Liver (tissue), 3 donors: ENCODE measurements around the gene NPIPB8.

Experiments
- CTCF ChIP-seq: fragments of 150-350 bp; IDR thresholded peaks from 2 replicates; pipeline ENCODE4 v1.5.1; 2017; ENCODE audit warnings: improper control_type of control experiment, low read depth, low read length; ENCODE audit not compliant: missing input control
- EGR1 ChIP-seq, 2 donors: IDR thresholded peaks; 2 replicates each; pipeline ENCODE4 v1.6.1; 2016 to 2018; ENCODE audit warnings: antibody characterized with exemption in 2 of 2, low read depth in 2 of 2
- GABPA ChIP-seq, 2 donors: IDR thresholded peaks in 1 of 2; conservative IDR thresholded peaks in 1 of 2; 2 replicates each; pipeline ENCODE4 v1.6.1; 2016; ENCODE audit warnings: antibody characterized with exemption in 2 of 2, mild to moderate bottlenecking in 1 of 2, moderate library complexity in 1 of 2
- HNF4A ChIP-seq, 2 donors: conservative IDR thresholded peaks; 2 replicates each; pipeline ENCODE4 v1.6.1; 2016; ENCODE audit warnings: antibody characterized with exemption in 2 of 2, mild to moderate bottlenecking in 2 of 2
- NR2F2 ChIP-seq: IDR thresholded peaks from 2 replicates; pipeline ENCODE4 v1.6.1; 2016; ENCODE audit warnings: antibody characterized with exemption
- RAD21 ChIP-seq, 2 donors: IDR thresholded peaks; 2 replicates each; pipeline ENCODE4 v1.6.1; 2016; ENCODE audit warnings: antibody characterized with exemption in 2 of 2, mild to moderate bottlenecking in 2 of 2
- REST ChIP-seq: IDR thresholded peaks from 2 replicates; pipeline ENCODE4 v1.6.1; 2016; ENCODE audit warnings: antibody characterized with exemption, mild to moderate bottlenecking
- TAF1 ChIP-seq: conservative IDR thresholded peaks from 2 replicates; pipeline ENCODE4 v1.6.1; 2016; ENCODE audit warnings: antibody characterized with exemption, mild to moderate bottlenecking
- TF ChIP-seq, protein P1 (sequence below): IDR thresholded peaks from 2 replicates; pipeline ENCODE4 v1.6.1; 2016; ENCODE audit warnings: antibody characterized with exemption
- TF ChIP-seq, protein P2 (sequence below): IDR thresholded peaks from 2 replicates; pipeline ENCODE4 v1.6.1; 2016; ENCODE audit warnings: antibody characterized with exemption
- TF ChIP-seq, protein P3 (sequence below): IDR thresholded peaks from 2 replicates; pipeline ENCODE4 v1.6.1; 2016; ENCODE audit warnings: antibody characterized with exemption
- donor health status: healthy.
- donor health status: healthy.

- TF ChIP-seq, protein P1, sequence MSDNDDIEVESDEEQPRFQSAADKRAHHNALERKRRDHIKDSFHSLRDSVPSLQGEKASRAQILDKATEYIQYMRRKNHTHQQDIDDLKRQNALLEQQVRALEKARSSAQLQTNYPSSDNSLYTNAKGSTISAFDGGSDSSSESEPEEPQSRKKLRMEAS, result no peak
- TF ChIP-seq, protein P2, sequence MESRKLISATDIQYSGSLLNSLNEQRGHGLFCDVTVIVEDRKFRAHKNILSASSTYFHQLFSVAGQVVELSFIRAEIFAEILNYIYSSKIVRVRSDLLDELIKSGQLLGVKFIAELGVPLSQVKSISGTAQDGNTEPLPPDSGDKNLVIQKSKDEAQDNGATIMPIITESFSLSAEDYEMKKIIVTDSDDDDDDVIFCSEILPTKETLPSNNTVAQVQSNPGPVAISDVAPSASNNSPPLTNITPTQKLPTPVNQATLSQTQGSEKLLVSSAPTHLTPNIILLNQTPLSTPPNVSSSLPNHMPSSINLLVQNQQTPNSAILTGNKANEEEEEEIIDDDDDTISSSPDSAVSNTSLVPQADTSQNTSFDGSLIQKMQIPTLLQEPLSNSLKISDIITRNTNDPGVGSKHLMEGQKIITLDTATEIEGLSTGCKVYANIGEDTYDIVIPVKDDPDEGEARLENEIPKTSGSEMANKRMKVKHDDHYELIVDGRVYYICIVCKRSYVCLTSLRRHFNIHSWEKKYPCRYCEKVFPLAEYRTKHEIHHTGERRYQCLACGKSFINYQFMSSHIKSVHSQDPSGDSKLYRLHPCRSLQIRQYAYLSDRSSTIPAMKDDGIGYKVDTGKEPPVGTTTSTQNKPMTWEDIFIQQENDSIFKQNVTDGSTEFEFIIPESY, result no peak
- TF ChIP-seq EGR1 (IDR thresholded peaks at IDR 0.05; ENCODE audit: low read depth in 2 of 2), result no peak
- no peak for TF ChIP-seq REST
- no peak for TF ChIP-seq HNF4A (conservative IDR thresholded peaks at IDR 0.05)
- TF ChIP-seq CTCF, result no peak
- TF ChIP-seq, protein P3, sequence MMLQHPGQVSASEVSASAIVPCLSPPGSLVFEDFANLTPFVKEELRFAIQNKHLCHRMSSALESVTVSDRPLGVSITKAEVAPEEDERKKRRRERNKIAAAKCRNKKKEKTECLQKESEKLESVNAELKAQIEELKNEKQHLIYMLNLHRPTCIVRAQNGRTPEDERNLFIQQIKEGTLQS, result no peak
- no peak for TF ChIP-seq TAF1
- no peak for TF ChIP-seq NR2F2
- no peak for TF ChIP-seq GABPA (IDR thresholded peaks at IDR 0.05 in 1 of 2, conservative IDR thresholded peaks at IDR 0.05 in 1 of 2)
- TF ChIP-seq RAD21 (IDR thresholded peaks at IDR 0.05), result no peak
These were observed 35.3 kb upstream of the NPIPB8 start for GRCh38 chr16:28602529-28602928.
